ENCODE data around the gene COBL.

GRCh38 chr7:51301806-51302205 lies 14.8 kb downstream of the COBL start:
- no peak for TF ChIP-seq CTCF (IDR thresholded peaks at IDR 0.05)
- no peak for TF ChIP-seq POLR2A (IDR thresholded peaks at IDR 0.05)
